ENCODE measurements around the gene GAB2.
A peak's percentile ranks its signal among the peaks of the same experiment; 100 is the strongest.

GAB2 gene

GRCh38 chr11:78192223-78192719 lies 225.3 kb downstream of the GAB2 start:
- Mint-ChIP-seq H3K36me3 (ENCODE audit: low read depth) (no peaks in the 10 kb centered on the region), H3K27me3 (ENCODE audit: low read depth, poor library complexity) (peaks cover 9% of the 10 kb centered on the region), H3K4me1 (peaks cover 59% of the 10 kb centered on the region), H3K9me3 (no peaks in the 10 kb centered on the region), H3K4me3 (no peak overlapping the region), H3K27ac (no peak overlapping the region)
- DNase-seq, result no peak
- TF ChIP-seq, protein P1, sequence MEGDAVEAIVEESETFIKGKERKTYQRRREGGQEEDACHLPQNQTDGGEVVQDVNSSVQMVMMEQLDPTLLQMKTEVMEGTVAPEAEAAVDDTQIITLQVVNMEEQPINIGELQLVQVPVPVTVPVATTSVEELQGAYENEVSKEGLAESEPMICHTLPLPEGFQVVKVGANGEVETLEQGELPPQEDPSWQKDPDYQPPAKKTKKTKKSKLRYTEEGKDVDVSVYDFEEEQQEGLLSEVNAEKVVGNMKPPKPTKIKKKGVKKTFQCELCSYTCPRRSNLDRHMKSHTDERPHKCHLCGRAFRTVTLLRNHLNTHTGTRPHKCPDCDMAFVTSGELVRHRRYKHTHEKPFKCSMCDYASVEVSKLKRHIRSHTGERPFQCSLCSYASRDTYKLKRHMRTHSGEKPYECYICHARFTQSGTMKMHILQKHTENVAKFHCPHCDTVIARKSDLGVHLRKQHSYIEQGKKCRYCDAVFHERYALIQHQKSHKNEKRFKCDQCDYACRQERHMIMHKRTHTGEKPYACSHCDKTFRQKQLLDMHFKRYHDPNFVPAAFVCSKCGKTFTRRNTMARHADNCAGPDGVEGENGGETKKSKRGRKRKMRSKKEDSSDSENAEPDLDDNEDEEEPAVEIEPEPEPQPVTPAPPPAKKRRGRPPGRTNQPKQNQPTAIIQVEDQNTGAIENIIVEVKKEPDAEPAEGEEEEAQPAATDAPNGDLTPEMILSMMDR (IDR thresholded peaks at IDR 0.05), result no peak

DNA sequence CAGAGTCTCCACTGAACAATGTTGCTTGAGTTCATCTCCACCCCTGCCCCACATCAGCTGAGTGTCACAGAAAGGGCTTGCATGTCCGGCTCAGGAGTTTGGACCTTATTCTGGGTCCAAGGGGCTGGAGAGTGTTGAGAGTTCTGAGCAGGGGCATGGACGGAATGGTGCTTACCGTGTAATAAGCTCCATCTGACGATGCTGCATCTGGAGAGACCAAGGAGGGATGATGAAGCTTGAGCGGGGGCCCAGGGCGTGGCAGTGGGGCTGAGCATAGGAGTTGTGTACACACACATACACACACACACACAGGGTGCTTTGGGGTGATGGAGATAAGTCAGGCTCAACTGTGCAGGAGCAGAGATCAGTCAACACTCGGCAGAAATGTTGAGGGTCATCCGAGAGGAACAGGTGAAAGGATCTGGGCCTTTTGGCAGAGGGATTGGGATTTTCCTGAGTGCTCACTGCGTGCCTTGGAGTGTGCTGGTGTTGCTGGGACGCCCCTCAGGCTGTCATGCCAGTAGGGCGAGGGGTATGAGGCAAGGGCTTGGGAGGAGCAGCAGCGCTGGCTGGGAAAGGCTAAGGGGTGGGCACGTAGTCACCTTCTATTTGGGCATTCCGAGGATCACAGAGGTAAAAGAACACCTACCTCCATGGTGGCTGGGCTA lies 226.6 kb downstream of the GAB2 start:
- no peak for DNase-seq
- Mint-ChIP-seq H3K27ac (no peak overlapping the region), H3K4me1 (peaks cover 65% of the 10 kb centered on the region), H3K27me3 (ENCODE audit: low read depth, poor library complexity) (peaks cover 11% of the 10 kb centered on the region), H3K36me3 (ENCODE audit: low read depth) (no peaks in the 10 kb centered on the region), H3K9me3 (no peaks in the 10 kb centered on the region), H3K4me3 (no peak overlapping the region)
- TF ChIP-seq, protein P1 (IDR thresholded peaks at IDR 0.05), result no peak

DNA sequence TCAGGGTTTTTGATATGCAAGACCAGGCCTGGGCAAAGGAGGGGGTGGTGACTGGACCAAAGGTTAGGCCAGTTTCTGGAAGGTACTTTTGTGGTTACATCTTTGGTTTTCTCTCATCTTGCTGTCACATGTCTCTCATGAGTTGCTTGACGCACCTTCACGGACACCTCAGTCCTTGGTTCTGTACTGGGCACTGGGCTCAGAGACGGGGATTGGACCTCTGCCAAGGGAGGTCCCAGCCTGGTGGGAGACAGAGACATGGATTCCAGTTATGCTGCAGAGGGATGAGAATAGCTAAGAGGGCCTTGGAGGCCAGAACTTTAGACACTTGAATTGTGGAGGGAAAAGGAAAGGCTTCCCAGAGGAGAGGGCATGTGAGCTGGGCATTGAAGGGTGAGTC lies 227.2 kb downstream of the GAB2 start:
- Mint-ChIP-seq H3K36me3 (ENCODE audit: low read depth) (no peaks in the 10 kb centered on the region), H3K27me3 (ENCODE audit: low read depth, poor library complexity) (peaks cover 11% of the 10 kb centered on the region), H3K4me1 (peaks cover 65% of the 10 kb centered on the region), H3K9me3 (no peaks in the 10 kb centered on the region), H3K27ac (no peak overlapping the region), H3K4me3 (peak overlapping the region; percentile 95)
- no peak for DNase-seq
- TF ChIP-seq, protein P1 (IDR thresholded peaks at IDR 0.05), result no peak

DNA sequence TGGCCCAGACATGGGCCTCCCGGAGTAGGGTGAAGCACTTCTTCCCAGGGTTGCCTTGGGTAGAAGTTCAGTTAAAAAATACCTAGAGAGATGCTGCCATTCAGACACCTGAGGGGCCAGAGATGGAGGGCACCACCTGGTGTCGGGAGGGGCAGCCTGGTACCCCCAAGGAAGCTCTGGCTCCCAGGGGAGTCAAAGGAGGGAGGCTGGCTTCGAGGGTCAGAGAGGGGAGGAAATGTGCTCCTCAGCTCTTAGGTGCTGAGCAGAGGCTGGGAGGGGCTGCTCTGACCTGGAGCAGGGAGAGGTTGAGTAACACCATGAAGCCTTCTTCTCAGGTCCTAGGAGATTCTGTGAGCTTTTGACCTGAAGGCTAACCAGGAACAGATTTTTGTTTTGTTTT lies 227.8 kb downstream of the GAB2 start:
- peak overlapping the region; percentile 95 for H3K4me3 Mint-ChIP-seq
- H3K36me3 Mint-ChIP-seq (ENCODE audit: low read depth), result no peaks in the 10 kb centered on the region
- TF ChIP-seq, protein P1 (IDR thresholded peaks at IDR 0.05), result no peak
- no peaks in the 10 kb centered on the region for H3K9me3 Mint-ChIP-seq
- DNase-seq, result no peak
- H3K4me1 Mint-ChIP-seq, result peaks cover 59% of the 10 kb centered on the region
- H3K27me3 Mint-ChIP-seq (ENCODE audit: low read depth, poor library complexity), result peaks cover 11% of the 10 kb centered on the region
- no peak overlapping the region for H3K27ac Mint-ChIP-seq

- no peaks in the 10 kb centered on the region for H3K36me3 Mint-ChIP-seq (ENCODE audit: low read depth)
- peaks cover 53% of the 10 kb centered on the region for H3K4me1 Mint-ChIP-seq
- H3K27ac Mint-ChIP-seq, result no peak overlapping the region
- no peaks in the 10 kb centered on the region for H3K9me3 Mint-ChIP-seq
- H3K4me3 Mint-ChIP-seq, result peak overlapping the region; percentile 95
- DNase-seq, result no peak
- TF ChIP-seq, protein P1 (IDR thresholded peaks at IDR 0.05), result no peak
- H3K27me3 Mint-ChIP-seq (ENCODE audit: low read depth, poor library complexity), result peaks cover 11% of the 10 kb centered on the region
Measured at GRCh38 chr11:78189174-78189724, 228.4 kb downstream of the GAB2 start.

All from nephron progenitor cell (in vitro differentiated cells).